K562 (cell line): ENCODE results near the gene MAP1A. TPM values are rescaled to one million over a fixed set of nuclear protein-coding genes. Genes with fewer than 3 reads are reported as not detected.

Experiments used
- ARID4B ChIP-seq: sonication (generic); formaldehyde crosslinking; IDR thresholded peaks from 2 replicates; pipeline ENCODE4 v1.8.0; 2022; ENCODE audit warnings: mild to moderate bottlenecking, missing genetic modification reagents
- ATF7 ChIP-seq: fragments of 450-650 bp; IDR thresholded peaks from 2 replicates; pipeline ENCODE4 v1.7.1; 2014; ENCODE audit warnings: mild to moderate bottlenecking, moderate library complexity
- CBX1 ChIP-seq: sonication (generic); IDR thresholded peaks from 2 replicates; pipeline ENCODE4 v1.6.1; 2016; ENCODE audit warnings: antibody characterized with exemption, low read depth, mild to moderate bottlenecking
- HDAC2 ChIP-seq: fragments of 450-650 bp; IDR thresholded peaks from 2 replicates; pipeline ENCODE4 v1.6.1; 2016; ENCODE audit warnings: mild to moderate bottlenecking
- IRF2 ChIP-seq: sonication (generic); formaldehyde crosslinking; IDR thresholded peaks from 2 replicates; pipeline ENCODE4 v1.8.1; 2022; ENCODE audit warnings: mild to moderate bottlenecking, missing genetic modification reagents
- KDM4B ChIP-seq, 2 experiments: fragments of 450-650 bp in 1 of 2; sonication (generic) in 1 of 2; IDR thresholded peaks; 2 replicates each; pipeline ENCODE4 v1.6.1; 2016 to 2017; ENCODE audit warnings: borderline replicate concordance in 2 of 2, antibody characterized with exemption in 1 of 2, low read depth in 1 of 2, mild to moderate bottlenecking in 1 of 2
- LARP7 ChIP-seq: fragments of 450-650 bp; IDR thresholded peaks from 2 replicates; pipeline ENCODE4 v1.6.1; 2016
- MAZ ChIP-seq, 2 experiments: fragments of 450-650 bp in 1 of 2; sonication (generic) in 1 of 2; formaldehyde crosslinking; IDR thresholded peaks in 1 of 2; conservative IDR thresholded peaks in 1 of 2; 2 replicates each; pipeline versions ENCODE4 v1.4.0 to v1.5.0; 2020; ENCODE audit warnings: mild to moderate bottlenecking in 1 of 2, missing genetic modification reagents in 1 of 2
- NFATC3 ChIP-seq: fragments of 450-650 bp; IDR thresholded peaks from 2 replicates; pipeline ENCODE4 v1.6.1; 2017; ENCODE audit warnings: mild to moderate bottlenecking
- NKRF ChIP-seq: fragments of 450-650 bp; IDR thresholded peaks from 2 replicates; pipeline ENCODE4 v1.6.1; 2016; ENCODE audit warnings: borderline replicate concordance
- RAD21 ChIP-seq, 2 experiments: fragments of 250-450 bp in 1 of 2; fragments of 450-650 bp in 1 of 2; sonication (Bioruptor Pico) in 1 of 2; formaldehyde crosslinking in 1 of 2; IDR thresholded peaks in 1 of 2; conservative IDR thresholded peaks in 1 of 2; 2 replicates each; pipeline versions ENCODE4 v1.4.0 to v1.8.0; 2020 to 2022; ENCODE audit warnings: mild to moderate bottlenecking in 2 of 2, moderate library complexity in 1 of 2
- SAFB ChIP-seq: fragments of 200-400 bp; formaldehyde crosslinking; IDR thresholded peaks from 2 replicates; pipeline ENCODE4 v1.6.1; 2017; ENCODE audit warnings: low read depth, low read length, borderline replicate concordance
- SP1 ChIP-seq: sonication (generic); formaldehyde crosslinking; IDR thresholded peaks from 2 replicates; pipeline ENCODE4 v1.8.1; 2022; ENCODE audit warnings: mild to moderate bottlenecking, missing genetic modification reagents
- SPI1 ChIP-seq: IDR thresholded peaks from 2 replicates; pipeline ENCODE4 v1.6.1; 2011; ENCODE audit warnings: low read depth, low read length, control low read depth, borderline replicate concordance
- SREBF1 ChIP-seq: fragments of 150-350 bp; IDR thresholded peaks from 2 replicates; pipeline ENCODE4 v1.6.1; 2014; ENCODE audit warnings: antibody characterized with exemption, low read depth, low read length, borderline replicate concordance
- TAF7 ChIP-seq: fragments of 450-650 bp; IDR thresholded peaks from 2 replicates; pipeline ENCODE4 v1.6.1; 2016; ENCODE audit warnings: missing genetic modification characterization, missing compliant biosample characterization
- ZEB2 ChIP-seq: fragments of 450-650 bp; IDR thresholded peaks from 2 replicates; pipeline ENCODE4 v1.6.1; 2016
- ZNF146 ChIP-seq: IDR thresholded peaks from one replicate; pipeline ENCODE4 v1.6.1; 2018; ENCODE audit warnings: missing compliant biosample characterization; ENCODE audit not compliant: unreplicated experiment
- ZNF324 ChIP-seq: fragments of 250-450 bp; sonication (Bioruptor Pico); IDR thresholded peaks from 2 replicates; pipeline ENCODE4 v1.4.0; 2020; ENCODE audit warnings: mild to moderate bottlenecking
- ZNF436 ChIP-seq: fragments of 250-450, 450-650 bp; sonication (Bioruptor Pico); formaldehyde crosslinking; IDR thresholded peaks from 2 replicates; pipeline ENCODE4 v1.7.0; 2020; ENCODE audit warnings: mild to moderate bottlenecking
- polyA plus RNA-seq, 8 experiments: library from polyadenylated mRNA; depleted of rRNA in 4 of 8; stranded (reverse) in 5 of 8; unstranded in 3 of 8; fragments of >200 nt; fragmentation: Nextera tagmentation in 2 of 8; fragmentation: Illumina TruSeq in 1 of 8; extraction: Ambion mirVana in 2 of 8; extraction: Trizol in 1 of 8; gene quantifications; 2 replicates each; pipeline versions ENCODE4 v1.2.1 to v1.2.3, GENCODE V29; 2011 to 2014; ENCODE audit warnings: inconsistent platforms in 1 of 8, missing spikeins in 1 of 8
- total RNA-seq, 7 experiments: library from RNA; depleted of rRNA in 6 of 7; stranded (reverse); fragments of >200 nt in 6 of 7; fragmentation: Illumina TruSeq in 2 of 7; extraction: Trizol in 2 of 7; gene quantifications; 2 replicates each; pipeline versions ENCODE4 v1.2.1 to v1.2.3, GENCODE V29; 2011 to 2021; ENCODE audit warnings: low replicate concordance in 1 of 7
- TF ChIP-seq, protein P1 (sequence below), 3 experiments: fragments of 200-800 bp in 1 of 3; sonication (Bioruptor generic) in 1 of 3; sonication (generic) in 1 of 3; formaldehyde crosslinking in 1 of 3; IDR thresholded peaks; 2 replicates each; pipeline versions ENCODE4 v1.6.1 to v1.8.0; 2016 to 2022; ENCODE audit warnings: mild to moderate bottlenecking in 2 of 3, missing compliant biosample characterization in 2 of 3, missing genetic modification characterization in 2 of 3, missing genetic modification reagents in 1 of 3

The MAP1A gene
- total and polyA plus RNA-seq, 9 of the 15 experiments (the other 6 are each of a cell fraction or from before 2014, with no cell fraction given), result 2.0 to 20.3 (median 7.3) TPM

DNA sequence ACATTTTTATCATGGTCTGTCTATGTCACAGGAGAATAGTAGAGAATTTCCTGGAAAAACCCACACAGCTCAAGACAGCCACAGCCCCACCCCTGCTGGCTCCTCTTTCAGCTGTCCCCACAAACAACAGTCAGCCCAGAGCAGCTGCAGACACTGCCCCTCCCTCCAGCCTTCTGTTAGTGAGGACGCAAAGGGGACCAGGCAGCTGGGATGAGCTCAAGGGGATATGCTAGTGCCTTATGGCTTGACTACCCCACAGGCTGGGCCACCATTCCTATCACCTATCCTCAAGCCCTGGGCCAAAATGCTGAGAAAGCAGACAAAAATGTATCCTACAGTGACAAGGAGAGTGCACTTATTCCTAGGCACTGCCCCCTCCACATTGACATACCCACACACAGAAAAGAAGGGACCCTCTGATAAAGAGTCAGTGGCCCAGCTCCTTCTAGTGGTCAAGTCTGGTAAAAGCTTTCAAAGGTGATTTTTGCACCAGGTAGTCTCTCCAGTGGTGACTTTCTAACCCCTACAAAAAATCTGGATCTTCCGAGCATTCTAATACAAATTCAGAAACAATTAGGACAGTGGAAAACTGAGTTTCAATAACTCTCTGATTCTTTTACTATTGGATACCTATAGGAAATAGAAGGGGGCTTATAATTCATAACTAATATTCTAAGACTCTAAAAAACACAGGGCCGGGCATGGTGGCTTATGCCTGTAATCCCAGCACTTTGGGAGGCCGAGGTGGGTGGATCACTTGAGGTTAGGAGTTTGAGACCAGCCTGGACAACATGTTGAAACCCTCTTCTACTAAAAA, 3.0 kb upstream of the MAP1A start (continued):
- TF ChIP-seq ZNF146 (CRISPR knock-in tag) (no peak), SAFB (no peak), IRF2 (no peak), SP1 (CRISPR knock-in tag) (no peak), KDM4B (IDR thresholded peaks at IDR 0.05; ENCODE audit: borderline replicate concordance in 2 of 2, low read depth in 1 of 2) (no peak), ZEB2 (peak; percentile 53; the same call in 1 of the 2 replicates), ARID4B (CRISPR knock-in tag) (peak; percentile 41; the same call in 1 of the 2 replicates), ZNF324 (CRISPR knock-in tag) (no peak), SPI1 (no peak), NFATC3 (no peak), HDAC2 (peak; percentile 82), ATF7 (peak; percentile 75), RAD21 (CRISPR knock-in tag; conservative IDR thresholded peaks at IDR 0.05 in 1 of 2, IDR thresholded peaks at IDR 0.05 in 1 of 2) (peak; percentile 47 to 70), CBX1 (no peak), SREBF1 (0 out of 2 replicates have a peak, but pooled peaks have one; percentile 34), NKRF (no peak), LARP7 (no peak), MAZ (CRISPR knock-in tag; conservative IDR thresholded peaks at IDR 0.05 in 1 of 2, IDR thresholded peaks at IDR 0.05 in 1 of 2) (peak in 1 of 2 experiments; percentile 90; a peak in 2 of 4 replicates), TAF7 (tag) (no peak), ZNF436 (CRISPR knock-in tag) (no peak)
- TF ChIP-seq, protein P1, sequence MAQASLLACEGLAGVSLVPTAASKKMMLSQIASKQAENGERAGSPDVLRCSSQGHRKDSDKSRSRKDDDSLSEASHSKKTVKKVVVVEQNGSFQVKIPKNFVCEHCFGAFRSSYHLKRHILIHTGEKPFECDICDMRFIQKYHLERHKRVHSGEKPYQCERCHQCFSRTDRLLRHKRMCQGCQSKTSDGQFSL (CRISPR knock-in tag; IDR thresholded peaks at IDR 0.05), result no peak
- TF ChIP-seq, protein P1 (tag; IDR thresholded peaks at IDR 0.05), result no peak
